ENCODE data around the gene PLXNA4. TPM values are rescaled to one million over a fixed set of nuclear protein-coding genes. Genes with fewer than 3 reads are reported as not detected.
"Not testable (repeated sequence)": the region's sequence is repeated elsewhere in the genome, so short reads cannot be mapped to it uniquely, and the experiment has no call there.

The PLXNA4 gene
- total RNA-seq, 1 donor from 2014 or later: 14.0 TPM

DNA sequence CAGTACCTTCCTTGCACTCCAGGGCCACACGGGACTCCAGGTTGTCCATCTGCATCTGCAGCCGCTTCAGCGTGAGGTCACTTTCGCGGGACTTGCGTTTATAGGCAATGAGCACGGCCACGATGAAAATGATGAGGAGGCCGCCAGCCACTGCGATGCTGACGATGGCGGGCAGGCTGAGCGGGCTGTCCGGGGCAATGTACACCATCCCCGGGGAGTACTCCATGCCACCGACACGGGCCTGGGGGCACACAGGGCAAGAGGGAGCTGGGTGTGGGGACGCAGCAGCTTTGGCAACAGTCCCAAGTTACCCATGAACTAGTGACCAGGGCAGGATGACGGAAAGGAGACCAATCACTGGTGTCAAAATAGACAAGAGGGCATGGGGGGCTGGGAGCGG lies 396.6 kb downstream of the PLXNA4 start:
- no peak for DNase-seq (ENCODE audit: extremely low spot score in 2 of 2)
- TF ChIP-seq POLR2AphosphoS5 (IDR thresholded peaks at IDR 0.05; ENCODE audit: insufficient read depth in 1 of 2, low read depth in 1 of 2) (no peak), POLR2A (IDR thresholded peaks at IDR 0.05) (no peak)
- TF ChIP-seq, protein P1, sequence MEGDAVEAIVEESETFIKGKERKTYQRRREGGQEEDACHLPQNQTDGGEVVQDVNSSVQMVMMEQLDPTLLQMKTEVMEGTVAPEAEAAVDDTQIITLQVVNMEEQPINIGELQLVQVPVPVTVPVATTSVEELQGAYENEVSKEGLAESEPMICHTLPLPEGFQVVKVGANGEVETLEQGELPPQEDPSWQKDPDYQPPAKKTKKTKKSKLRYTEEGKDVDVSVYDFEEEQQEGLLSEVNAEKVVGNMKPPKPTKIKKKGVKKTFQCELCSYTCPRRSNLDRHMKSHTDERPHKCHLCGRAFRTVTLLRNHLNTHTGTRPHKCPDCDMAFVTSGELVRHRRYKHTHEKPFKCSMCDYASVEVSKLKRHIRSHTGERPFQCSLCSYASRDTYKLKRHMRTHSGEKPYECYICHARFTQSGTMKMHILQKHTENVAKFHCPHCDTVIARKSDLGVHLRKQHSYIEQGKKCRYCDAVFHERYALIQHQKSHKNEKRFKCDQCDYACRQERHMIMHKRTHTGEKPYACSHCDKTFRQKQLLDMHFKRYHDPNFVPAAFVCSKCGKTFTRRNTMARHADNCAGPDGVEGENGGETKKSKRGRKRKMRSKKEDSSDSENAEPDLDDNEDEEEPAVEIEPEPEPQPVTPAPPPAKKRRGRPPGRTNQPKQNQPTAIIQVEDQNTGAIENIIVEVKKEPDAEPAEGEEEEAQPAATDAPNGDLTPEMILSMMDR (IDR thresholded peaks at IDR 0.05): no peak
- Histone ChIP-seq H3K4me1 (no peaks in the 10 kb centered on the region), H3K9me3 (no peaks in the 10 kb centered on the region), H3K36me3 (no peaks in the 10 kb centered on the region), H3K4me3 (no peak overlapping the region), H3K27ac (no peak overlapping the region), H3K27me3 (no peaks in the 10 kb centered on the region)
- intact Hi-C loops (cut with DNase I): no loop called here

DNA sequence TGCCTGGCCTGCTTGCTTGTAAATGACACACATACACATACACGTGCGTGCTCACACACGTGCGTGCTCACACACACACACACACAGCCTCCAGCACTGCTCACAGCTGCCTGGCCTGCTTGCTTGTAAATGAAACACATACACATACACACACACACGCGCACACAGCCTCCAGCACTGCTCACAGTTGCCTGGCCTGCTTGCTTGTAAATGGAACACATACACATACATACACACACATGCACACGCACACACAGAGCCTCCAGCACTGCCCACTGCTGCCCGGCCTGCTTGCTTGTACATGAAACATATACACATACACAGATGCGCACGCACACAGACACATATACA lies 397.2 kb downstream of the PLXNA4 start:
- H3K27me3 ChIP-seq: no peaks in the 10 kb centered on the region
- TF ChIP-seq, protein P1 (IDR thresholded peaks at IDR 0.05): no peak
- TF ChIP-seq POLR2A (IDR thresholded peaks at IDR 0.05) (no peak), POLR2AphosphoS5 (IDR thresholded peaks at IDR 0.05; ENCODE audit: insufficient read depth in 1 of 2, low read depth in 1 of 2) (no peak)
- no peaks in the 10 kb centered on the region for H3K36me3 ChIP-seq
- H3K4me3 ChIP-seq: no peak overlapping the region
- no peak for DNase-seq (ENCODE audit: extremely low spot score in 2 of 2)
- H3K9me3 ChIP-seq: no peaks in the 10 kb centered on the region
- H3K4me1 ChIP-seq: no peaks in the 10 kb centered on the region
- intact Hi-C loops (cut with DNase I): no loop called here
- no peak overlapping the region for H3K27ac ChIP-seq

DNA sequence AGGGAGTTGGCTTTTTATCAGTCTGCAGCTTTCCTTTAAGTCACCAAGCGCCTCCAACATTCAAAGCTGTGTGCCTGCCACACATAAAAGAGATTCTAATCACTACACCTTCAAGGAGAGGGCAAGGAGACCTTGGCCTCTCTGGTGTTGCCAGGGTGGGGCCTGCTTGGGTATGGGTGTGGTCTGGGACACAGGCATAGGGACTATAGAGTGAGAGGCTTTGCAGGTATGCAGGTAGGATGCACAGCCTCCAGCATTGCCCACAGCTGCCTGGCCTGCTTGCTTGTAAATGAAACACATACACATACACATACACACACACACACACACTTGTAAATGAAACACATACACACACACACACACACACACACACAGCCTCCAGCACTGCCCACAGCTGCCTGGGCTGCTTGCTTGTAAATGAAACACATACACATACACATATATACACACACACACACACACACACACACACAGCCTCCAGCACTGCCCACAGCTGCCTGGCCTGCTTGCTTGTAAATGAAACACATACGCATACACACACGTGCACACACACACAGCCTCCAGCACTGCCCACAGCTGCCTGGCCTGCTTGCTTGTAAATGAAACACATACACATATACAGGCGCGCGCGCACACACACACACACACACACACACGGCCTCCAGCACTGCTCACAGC lies 397.7 kb downstream of the PLXNA4 start:
- H3K9me3 ChIP-seq; H3K36me3 ChIP-seq; H3K4me3 ChIP-seq; DNase-seq (ENCODE audit: extremely low spot score in 2 of 2); H3K27me3 ChIP-seq; intact Hi-C loops (cut with DNase I); H3K4me1 ChIP-seq; H3K27ac ChIP-seq: not testable (repeated sequence)

DNA sequence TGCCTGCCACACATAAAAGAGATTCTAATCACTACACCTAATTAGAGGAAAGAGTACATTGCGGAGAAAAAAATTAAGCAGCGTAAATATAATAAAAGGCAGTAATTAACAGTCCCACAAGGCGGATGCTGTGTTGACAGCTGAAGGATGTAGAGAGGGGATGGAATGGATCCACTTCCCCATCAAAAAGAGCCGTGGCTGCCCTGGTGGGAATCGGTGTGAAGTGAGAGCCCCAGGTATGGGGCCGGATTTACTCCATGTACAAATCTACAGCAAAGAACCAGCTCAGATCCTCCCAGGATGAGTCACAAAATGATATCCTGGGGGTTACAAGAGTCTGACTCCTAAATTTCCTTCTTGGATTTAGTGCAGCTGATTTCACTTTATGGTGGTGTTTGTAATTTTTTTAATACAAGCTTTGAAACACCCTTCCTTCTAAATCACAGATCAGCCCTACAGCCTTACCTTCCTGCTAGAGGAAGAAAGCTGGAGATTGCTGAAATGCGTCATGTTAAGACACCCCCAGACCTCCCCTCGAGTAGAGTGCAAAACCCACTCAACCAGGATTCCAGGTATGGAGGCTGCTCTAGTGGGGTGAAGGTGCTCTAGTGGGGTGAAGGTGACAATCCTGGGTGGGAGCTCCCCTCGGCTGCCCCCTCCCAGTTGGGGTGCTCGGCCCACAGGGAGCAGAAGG lies 398.4 kb downstream of the PLXNA4 start:
- no peaks in the 10 kb centered on the region for H3K27me3 ChIP-seq
- no peaks in the 10 kb centered on the region for H3K4me1 ChIP-seq
- no peak for DNase-seq (ENCODE audit: extremely low spot score in 2 of 2)
- no peaks in the 10 kb centered on the region for H3K9me3 ChIP-seq
- TF ChIP-seq, protein P1 (IDR thresholded peaks at IDR 0.05): no peak
- TF ChIP-seq POLR2AphosphoS5 (IDR thresholded peaks at IDR 0.05; ENCODE audit: insufficient read depth in 1 of 2, low read depth in 1 of 2): no peak
- no peak for TF ChIP-seq POLR2A (IDR thresholded peaks at IDR 0.05)
- H3K36me3 ChIP-seq: no peaks in the 10 kb centered on the region
- H3K4me3 ChIP-seq: no peak overlapping the region
- no peak overlapping the region for H3K27ac ChIP-seq
- intact Hi-C loops (cut with DNase I): no loop called here

DNA sequence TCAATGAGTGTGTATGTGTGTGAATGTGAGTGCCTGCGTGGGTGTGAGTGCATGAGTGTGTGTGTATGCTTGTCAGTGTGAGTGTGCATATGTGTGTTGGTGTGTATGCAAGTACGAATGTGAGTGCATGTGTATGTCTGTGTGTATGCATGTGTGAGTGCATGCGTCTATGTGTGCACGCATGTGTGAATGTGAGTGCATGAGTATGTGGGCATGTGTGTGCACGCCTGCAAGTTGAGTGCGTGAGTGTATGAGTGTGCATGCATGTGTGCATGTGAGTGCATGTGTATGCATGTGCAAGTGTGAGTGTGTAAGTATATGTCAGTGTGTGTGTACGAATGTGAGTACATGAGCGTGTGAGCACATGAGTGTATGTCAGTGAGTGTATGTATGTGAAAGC lies 399.6 kb downstream of the PLXNA4 start:
- TF ChIP-seq, protein P1 (IDR thresholded peaks at IDR 0.05): no peak
- no peak for TF ChIP-seq POLR2A (IDR thresholded peaks at IDR 0.05)
- TF ChIP-seq POLR2AphosphoS5 (IDR thresholded peaks at IDR 0.05; ENCODE audit: insufficient read depth in 1 of 2, low read depth in 1 of 2): no peak
- intact Hi-C loops (cut with DNase I): no loop called here
- no peaks in the 10 kb centered on the region for H3K27me3 ChIP-seq
- H3K36me3 ChIP-seq: no peaks in the 10 kb centered on the region
- DNase-seq (ENCODE audit: extremely low spot score in 2 of 2): no peak
- no peaks in the 10 kb centered on the region for H3K4me1 ChIP-seq
- no peak overlapping the region for H3K27ac ChIP-seq
- H3K9me3 ChIP-seq: no peaks in the 10 kb centered on the region
- H3K4me3 ChIP-seq: no peak overlapping the region

Data from vagina (tissue), 2 donors.